Suprapubic skin (tissue), 4 donors: ENCODE results near the gene CD79A. TPM values are rescaled to one million over a fixed set of nuclear protein-coding genes. Genes with fewer than 3 reads are reported as not detected.
"Not testable (repeated sequence)": the region's sequence is repeated elsewhere in the genome, so short reads cannot be mapped to it uniquely, and the experiment has no call there.

Experiments
- DNase-seq, 2 donors: peaks; one replicate each; pipeline ENCODE4 v3.0.0-alpha.2; 2019; ENCODE audit warnings: low spot score in 2 of 2
- H3K27ac ChIP-seq: fragments of 200-600 bp; sonication (generic); one replicate; pipeline ENCODE4 v1.5.1; 2019
- H3K27me3 ChIP-seq: fragments of 200-600 bp; sonication (generic); one replicate; pipeline ENCODE4 v1.5.1; 2019
- H3K36me3 ChIP-seq: fragments of 200-600 bp; sonication (generic); one replicate; pipeline ENCODE4 v1.5.1; 2019
- H3K4me1 ChIP-seq: fragments of 200-600 bp; sonication (generic); one replicate; pipeline ENCODE4 v1.5.1; 2019
- H3K4me3 ChIP-seq: fragments of 200-600 bp; sonication (generic); one replicate; pipeline ENCODE4 v1.5.1; 2019; ENCODE audit warnings: mild to moderate bottlenecking
- H3K9me3 ChIP-seq: fragments of 200-600 bp; sonication (generic); one replicate; pipeline ENCODE4 v1.5.1; 2019
- CTCF ChIP-seq, 2 donors: fragments of 200-600 bp in 1 of 2; fragments of 450-650 bp in 1 of 2; sonication (generic) in 1 of 2; IDR thresholded peaks; one replicate each; pipeline ENCODE4 v1.5.1; 2016 to 2019; ENCODE audit warnings: antibody characterized with exemption in 2 of 2, mild to moderate bottlenecking in 1 of 2, moderate library complexity in 1 of 2
- EP300 ChIP-seq: sonication (generic); formaldehyde crosslinking; IDR thresholded peaks from one replicate; pipeline ENCODE4 v1.6.1; 2017; ENCODE audit warnings: antibody characterized with exemption
- POLR2A ChIP-seq, 2 donors: fragments of 450-650 bp; IDR thresholded peaks; one replicate each; pipeline ENCODE4 v1.6.1; 2017; ENCODE audit warnings: antibody characterized with exemption in 2 of 2, mild to moderate bottlenecking in 2 of 2, moderate library complexity in 2 of 2
- POLR2AphosphoS5 ChIP-seq, 3 donors: sonication (generic); formaldehyde crosslinking; IDR thresholded peaks; one replicate each; pipeline ENCODE4 v1.6.1; 2017; ENCODE audit warnings: antibody characterized with exemption in 3 of 3
- WGBS: methylation state at CpG from one replicate; pipeline ENCODE4 v1.1.5; 2018; 5-methylcytosine and 5-hydroxymethylcytosine counted together
- total RNA-seq, 4 donors: library from RNA; depleted of rRNA; stranded (reverse); fragments of >200 nt; gene quantifications; one replicate each; pipeline ENCODE4 v1.1.0, GENCODE V29; 2016

The CD79A gene
- total RNA-seq, 4 donors from 2014 or later, result 3.0 TPM; not detected in 3

GRCh38 chr19:41872775-41873647, 4.1 kb upstream of the CD79A start:
- H3K27ac ChIP-seq, result no peak overlapping the region
- no peak for DNase-seq

DNA sequence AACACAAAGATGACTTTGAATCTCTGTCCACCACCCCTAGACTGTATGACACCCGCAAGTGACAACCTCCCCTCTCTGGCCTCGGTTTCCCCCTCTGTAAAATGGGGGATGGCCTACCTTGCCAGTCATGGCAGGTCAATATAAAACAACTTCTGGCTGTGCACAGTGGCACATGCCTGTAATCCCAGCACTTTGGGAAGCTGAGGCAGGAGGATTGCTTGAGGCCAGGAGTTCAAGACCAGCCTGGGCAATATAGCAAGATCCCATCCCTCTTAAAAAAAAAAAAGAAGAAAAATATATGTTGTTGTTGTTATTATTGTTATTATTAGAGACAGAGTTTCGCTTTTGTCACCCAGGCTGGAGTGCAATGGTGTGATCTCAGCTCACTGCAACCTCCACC, 1.1 kb upstream of the CD79A start:
- H3K27me3 ChIP-seq, H3K27ac ChIP-seq, H3K4me3 ChIP-seq, H3K9me3 ChIP-seq, H3K4me1 ChIP-seq, DNase-seq: not testable (repeated sequence)
- peaks cover 15% of the 10 kb centered on the region for H3K36me3 ChIP-seq
- 89% methylated on average over 3 of the region's 3 CpGs for WGBS

More at GRCh38 chr19:41872775-41873647, 4.1 kb upstream of the CD79A start:
- Histone ChIP-seq H3K36me3 (peaks cover 41% of the 10 kb centered on the region), H3K4me1 (peaks cover 23% of the 10 kb centered on the region), H3K27me3 (no peaks in the 10 kb centered on the region), H3K9me3 (no peaks in the 10 kb centered on the region), H3K4me3 (no peak overlapping the region)
- WGBS, result 58% methylated on average over 14 of the region's 18 CpGs
- TF ChIP-seq CTCF (IDR thresholded peaks at IDR 0.05) (peak; percentile 38 to 65), POLR2A (IDR thresholded peaks at IDR 0.05) (no peak), EP300 (no peak), POLR2AphosphoS5 (IDR thresholded peaks at IDR 0.05) (no peak)

DNA sequence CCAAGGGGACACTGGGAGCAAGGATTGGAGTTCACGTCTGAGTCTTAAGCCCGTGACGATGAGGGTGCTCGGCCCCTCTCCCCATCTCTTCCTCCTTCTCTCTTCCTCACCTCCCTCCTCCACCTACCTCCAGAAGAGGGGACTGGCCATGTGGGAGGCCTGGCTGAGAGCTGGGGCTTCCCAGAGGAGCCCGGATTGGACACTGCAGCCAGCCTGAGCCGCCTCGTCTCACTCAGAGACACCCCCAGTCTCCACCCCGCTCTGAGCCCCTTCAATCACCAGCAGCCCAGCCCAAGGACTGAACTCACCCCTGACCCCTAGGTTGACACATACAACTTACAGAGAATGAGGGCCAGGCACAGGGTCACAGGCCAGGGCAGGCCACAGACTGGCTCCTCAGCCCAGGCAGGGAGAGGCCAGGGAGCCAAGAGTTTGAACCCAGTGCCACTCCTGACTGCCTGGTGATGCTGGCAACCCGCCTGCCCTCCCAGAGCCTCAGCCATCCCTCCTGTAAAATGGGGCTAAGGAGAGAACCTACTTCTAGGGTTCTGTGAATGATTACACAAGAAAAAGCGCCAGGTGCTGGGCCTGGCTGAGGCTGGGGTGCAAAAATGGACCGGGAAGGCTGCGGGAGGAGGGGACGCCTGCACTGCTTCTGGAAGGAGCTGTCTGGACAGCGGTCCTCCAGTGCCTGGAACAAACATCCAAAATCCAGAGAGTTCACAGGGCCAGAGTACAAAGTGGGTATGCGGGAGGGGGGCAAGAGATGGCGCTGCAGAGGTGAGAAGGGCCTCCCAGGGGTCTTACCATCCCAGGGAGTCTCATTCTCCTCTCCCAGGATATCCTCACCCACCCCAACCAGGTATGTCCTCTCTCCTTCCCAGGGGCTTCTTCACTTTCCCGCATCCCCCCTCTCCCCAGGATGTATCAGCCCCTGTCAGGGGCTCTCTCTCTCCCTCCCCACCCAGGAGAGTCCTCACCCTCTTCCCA, 1.1 kb downstream of the CD79A start:
- no peaks in the 10 kb centered on the region for H3K36me3 ChIP-seq
- no peak for DNase-seq
- WGBS, result 72% methylated on average over 17 of the region's 17 CpGs
- no peaks in the 10 kb centered on the region for H3K9me3 ChIP-seq
- H3K4me3 ChIP-seq, result no peak overlapping the region
- TF ChIP-seq POLR2A (IDR thresholded peaks at IDR 0.05), result no peak
- TF ChIP-seq EP300, result no peak
- TF ChIP-seq CTCF (IDR thresholded peaks at IDR 0.05), result no peak
- no peak for TF ChIP-seq POLR2AphosphoS5 (IDR thresholded peaks at IDR 0.05)
- H3K27ac ChIP-seq, result no peak overlapping the region
- peaks cover 8% of the 10 kb centered on the region for H3K4me1 ChIP-seq
- H3K27me3 ChIP-seq, result no peaks in the 10 kb centered on the region

GRCh38 chr19:41879080-41879479, 2.0 kb downstream of the CD79A start:
- no peaks in the 10 kb centered on the region for H3K27me3 ChIP-seq
- DNase-seq, result no peak
- no peak for TF ChIP-seq POLR2A (IDR thresholded peaks at IDR 0.05)
- TF ChIP-seq EP300, result no peak
- peaks cover 8% of the 10 kb centered on the region for H3K4me1 ChIP-seq
- no peak overlapping the region for H3K27ac ChIP-seq
- H3K4me3 ChIP-seq, result no peak overlapping the region
- WGBS, result 84% methylated on average over 15 of the region's 21 CpGs
- H3K36me3 ChIP-seq, result no peaks in the 10 kb centered on the region
- no peaks in the 10 kb centered on the region for H3K9me3 ChIP-seq

DNA sequence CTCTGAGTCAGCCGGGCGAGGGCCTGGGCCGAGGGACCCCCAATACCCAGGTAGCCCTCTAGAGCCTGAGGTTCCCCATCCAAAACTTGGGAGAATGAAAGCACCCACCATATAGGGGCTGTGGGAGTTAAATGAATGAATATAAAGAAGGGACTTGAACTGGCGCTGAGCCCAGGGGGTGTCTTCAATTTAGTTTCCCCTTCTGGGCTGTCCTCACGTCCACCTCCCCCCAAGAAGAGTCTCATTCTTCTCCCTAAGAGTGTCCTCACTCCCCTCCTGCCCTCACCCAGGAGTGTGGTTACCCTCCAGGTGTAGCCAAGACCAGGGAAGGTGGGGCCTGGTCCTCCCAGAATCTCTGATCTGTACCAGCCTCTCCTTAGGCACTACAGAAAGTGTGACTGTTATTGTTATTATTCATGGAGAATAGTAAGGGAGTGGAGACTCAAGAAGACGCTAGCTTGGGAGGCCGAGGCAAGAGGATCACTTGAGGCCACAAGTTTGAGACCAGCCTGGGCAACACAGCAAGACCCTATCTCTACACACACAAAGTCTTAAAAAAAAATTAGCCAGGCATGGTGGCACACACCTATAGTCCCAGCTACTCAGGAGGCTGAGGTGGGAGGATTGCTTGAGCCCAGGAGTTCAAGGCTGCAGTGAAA, 2.7 kb downstream of the CD79A start:
- no peak for TF ChIP-seq EP300
- TF ChIP-seq CTCF (IDR thresholded peaks at IDR 0.05), result no peak
- TF ChIP-seq POLR2A (IDR thresholded peaks at IDR 0.05), result no peak
- TF ChIP-seq POLR2AphosphoS5 (IDR thresholded peaks at IDR 0.05), result no peak
- no peak for DNase-seq
- peaks cover 14% of the 10 kb centered on the region for H3K4me1 ChIP-seq
- no peaks in the 10 kb centered on the region for H3K27me3 ChIP-seq
- H3K27ac ChIP-seq, result no peak overlapping the region
- no peaks in the 10 kb centered on the region for H3K36me3 ChIP-seq
- no peak overlapping the region for H3K4me3 ChIP-seq
- no peaks in the 10 kb centered on the region for H3K9me3 ChIP-seq
- 71% methylated on average over 4 of the region's 7 CpGs for WGBS
